ENCODE measurements around the gene KCNH8.

KCNH8 gene

GRCh38 chr3:19357947-19358346 lies 209.6 kb downstream of the KCNH8 start:
- in situ Hi-C loops (cut with HindIII; ENCODE audit: low pct_unique_long_range_greater_than_20kb, low sequenced_read_pairs): no loop called here
- TF ChIP-seq JUND (IDR thresholded peaks at IDR 0.05; ENCODE audit: low read depth): no peak
- no peak for DNase-seq (ENCODE audit: low read depth in 1 of 2, low spot score in 1 of 2)

- no peak for TF ChIP-seq JUND (IDR thresholded peaks at IDR 0.05; ENCODE audit: low read depth)
- no peak for DNase-seq (ENCODE audit: low read depth in 1 of 2, low spot score in 1 of 2)
- in situ Hi-C loops (cut with HindIII; ENCODE audit: low pct_unique_long_range_greater_than_20kb, low sequenced_read_pairs): no loop called here
Observed at GRCh38 chr3:19363071-19363470, 214.8 kb downstream of the KCNH8 start.

DNA sequence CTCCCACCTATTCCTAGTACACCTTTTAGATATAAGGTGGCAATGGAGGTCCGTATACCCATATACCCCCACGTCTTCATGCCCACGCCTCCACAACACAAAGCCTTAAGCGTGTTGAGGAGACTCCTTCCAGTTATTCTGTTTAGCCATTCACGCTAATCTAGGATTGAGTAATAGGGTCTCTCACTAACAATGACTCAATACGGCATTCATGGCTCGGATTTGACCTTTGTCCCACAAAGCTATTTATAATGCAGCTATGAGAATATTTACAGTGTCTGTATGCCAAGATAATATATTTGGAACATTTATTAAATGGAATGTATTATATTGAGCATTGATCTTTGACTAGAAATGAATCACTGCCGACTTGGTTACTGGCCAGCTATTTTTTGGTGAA lies 215.8 kb downstream of the KCNH8 start:
- no peak for DNase-seq (ENCODE audit: low read depth in 1 of 2, low spot score in 1 of 2)
- TF ChIP-seq JUND (IDR thresholded peaks at IDR 0.05; ENCODE audit: low read depth): no peak

DNA sequence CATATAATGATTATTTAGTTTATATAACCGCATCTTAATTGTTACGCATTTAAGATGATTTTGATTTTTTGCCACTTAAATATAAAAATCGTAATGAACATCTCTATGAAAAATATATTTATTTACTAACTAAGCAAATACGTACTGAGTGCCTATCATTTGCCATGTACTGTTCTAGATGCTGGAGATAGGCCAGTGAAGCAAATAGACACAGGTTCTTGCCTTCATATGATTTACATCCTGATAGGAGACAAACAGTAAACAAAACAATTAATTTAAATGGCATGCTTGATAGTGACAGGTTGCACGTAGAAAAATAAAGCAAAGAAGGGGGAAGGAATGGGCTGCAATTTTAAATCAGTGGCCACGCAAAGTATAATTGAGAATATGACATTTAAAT lies 217.2 kb downstream of the KCNH8 start:
- DNase-seq (ENCODE audit: low read depth in 1 of 2, low spot score in 1 of 2): no peak
- in situ Hi-C loops (cut with HindIII; ENCODE audit: low pct_unique_long_range_greater_than_20kb, low sequenced_read_pairs): no loop called here
- no peak for TF ChIP-seq JUND (IDR thresholded peaks at IDR 0.05; ENCODE audit: low read depth)

More for the DNA sequence above, 215.8 kb downstream of the KCNH8 start:
- in situ Hi-C loops (cut with HindIII; ENCODE audit: low pct_unique_long_range_greater_than_20kb, low sequenced_read_pairs): no loop called here

DNA sequence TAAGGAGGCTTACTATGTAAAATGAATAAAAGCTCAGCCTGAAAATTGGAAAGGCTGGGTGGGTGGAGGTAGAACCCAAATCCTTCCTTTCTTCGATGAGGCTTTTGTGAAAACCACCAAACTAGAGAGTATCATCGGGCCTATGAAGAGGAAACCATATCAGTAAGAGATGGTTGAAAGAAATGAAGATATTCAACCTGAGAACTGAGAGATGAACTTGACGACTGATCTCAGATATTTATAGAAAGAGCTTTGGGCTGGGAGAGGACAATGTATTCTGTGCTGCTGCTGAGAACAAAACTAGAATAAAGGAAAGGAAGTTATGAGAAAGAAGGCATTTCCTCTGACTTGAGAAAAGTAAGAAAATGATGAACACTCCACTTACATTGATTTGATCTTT lies 236.6 kb downstream of the KCNH8 start:
- TF ChIP-seq JUND (IDR thresholded peaks at IDR 0.05; ENCODE audit: low read depth): no peak
- no peak for DNase-seq (ENCODE audit: low read depth in 1 of 2, low spot score in 1 of 2)
- in situ Hi-C loops (cut with HindIII; ENCODE audit: low pct_unique_long_range_greater_than_20kb, low sequenced_read_pairs): no loop called here

GRCh38 chr3:19392150-19392549 lies 243.8 kb downstream of the KCNH8 start:
- TF ChIP-seq JUND (IDR thresholded peaks at IDR 0.05; ENCODE audit: low read depth): no peak
- DNase-seq (ENCODE audit: low read depth in 1 of 2, low spot score in 1 of 2): no peak
- in situ Hi-C loops (cut with HindIII; ENCODE audit: low pct_unique_long_range_greater_than_20kb, low sequenced_read_pairs): no loop called here

DNA sequence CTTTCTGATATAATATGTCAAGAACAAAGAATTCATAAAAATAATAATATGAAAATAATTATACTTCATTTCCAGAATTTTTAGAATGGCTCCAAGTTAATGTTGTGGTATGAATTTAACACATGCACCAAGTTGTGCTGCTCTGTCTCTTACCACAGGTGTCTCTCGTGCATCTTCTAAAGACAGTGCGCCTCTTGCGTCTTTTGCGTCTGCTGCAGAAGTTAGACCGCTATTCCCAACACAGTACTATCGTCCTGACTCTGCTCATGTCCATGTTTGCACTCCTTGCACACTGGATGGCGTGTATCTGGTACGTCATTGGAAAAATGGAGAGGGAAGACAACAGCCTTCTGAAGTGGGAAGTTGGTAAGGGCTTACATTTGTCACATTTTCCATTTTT lies 246.6 kb downstream of the KCNH8 start:
- in situ Hi-C loops (cut with HindIII; ENCODE audit: low pct_unique_long_range_greater_than_20kb, low sequenced_read_pairs): no loop called here
- peak in 1 of 2 experiments; percentile 60 for DNase-seq (ENCODE audit: low read depth in 1 of 2, low spot score in 1 of 2)
- TF ChIP-seq JUND (IDR thresholded peaks at IDR 0.05; ENCODE audit: low read depth): no peak

- TF ChIP-seq JUND (IDR thresholded peaks at IDR 0.05; ENCODE audit: low read depth): no peak
- DNase-seq (ENCODE audit: low read depth in 1 of 2, low spot score in 1 of 2): no peak
- in situ Hi-C loops (cut with HindIII; ENCODE audit: low pct_unique_long_range_greater_than_20kb, low sequenced_read_pairs): no loop called here
Observed at GRCh38 chr3:19396726-19397125, 248.4 kb downstream of the KCNH8 start.

DNA sequence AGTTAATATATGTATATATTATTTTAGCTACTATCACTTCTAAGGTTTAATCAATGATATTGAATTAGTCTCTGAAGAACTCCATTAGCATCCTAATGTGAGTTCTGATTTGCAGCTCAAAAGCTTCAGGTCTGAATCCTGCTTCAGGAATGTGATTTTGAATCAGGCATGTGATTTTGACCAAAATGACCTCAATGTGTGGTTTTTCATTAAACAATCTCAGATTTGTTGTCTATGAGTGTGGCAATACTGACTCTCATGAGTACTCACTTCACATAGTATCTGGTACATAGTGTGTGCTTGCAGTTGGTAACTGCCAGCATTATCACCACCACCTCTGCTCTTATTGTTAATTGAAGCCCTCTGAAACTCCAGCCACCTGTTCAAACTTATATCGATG lies 251.0 kb downstream of the KCNH8 start:
- TF ChIP-seq JUND (IDR thresholded peaks at IDR 0.05; ENCODE audit: low read depth): no peak
- DNase-seq (ENCODE audit: low read depth in 1 of 2, low spot score in 1 of 2): no peak
- in situ Hi-C loops (cut with HindIII; ENCODE audit: low pct_unique_long_range_greater_than_20kb, low sequenced_read_pairs): no loop called here

DNA sequence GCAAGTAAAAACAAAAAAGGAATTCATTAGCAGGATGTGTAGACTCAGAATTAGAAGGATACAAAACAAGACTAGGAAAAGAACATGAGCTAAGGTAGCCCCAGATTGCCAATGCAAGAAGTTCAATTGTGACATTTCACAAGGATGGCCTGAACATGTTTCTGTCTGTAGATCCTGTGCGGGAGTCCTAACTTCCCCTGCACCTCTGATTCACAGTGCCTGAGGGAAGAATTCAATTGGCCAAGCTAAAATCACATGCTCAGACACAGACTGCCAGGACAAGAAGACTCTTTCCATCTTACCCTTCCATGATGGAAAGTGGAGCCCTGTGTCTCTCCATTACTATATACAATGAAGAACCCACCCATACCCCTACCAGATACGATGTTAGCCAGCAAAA lies 251.5 kb downstream of the KCNH8 start:
- in situ Hi-C loops (cut with HindIII; ENCODE audit: low pct_unique_long_range_greater_than_20kb, low sequenced_read_pairs): no loop called here
- no peak for DNase-seq (ENCODE audit: low read depth in 1 of 2, low spot score in 1 of 2)

DNA sequence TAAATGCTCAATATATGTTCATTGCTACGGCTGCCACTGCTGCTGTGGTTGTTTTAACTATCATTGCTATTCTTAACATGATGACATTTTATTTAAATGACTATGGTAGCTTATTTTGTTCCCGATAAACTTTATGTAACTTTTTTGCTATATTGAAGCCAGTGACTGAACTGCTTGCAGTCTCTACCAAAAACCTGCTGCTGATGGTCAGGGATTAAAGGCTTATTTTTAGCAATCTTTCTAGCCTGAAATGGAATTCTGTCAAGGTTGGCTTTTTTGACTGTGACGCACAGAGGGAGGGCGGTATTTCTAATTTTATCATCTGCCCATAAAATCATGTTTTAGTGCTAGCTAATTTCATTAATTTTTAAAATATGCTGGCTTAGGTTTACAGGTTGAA lies 271.8 kb downstream of the KCNH8 start:
- no peak for DNase-seq (ENCODE audit: low read depth in 1 of 2, low spot score in 1 of 2)
- TF ChIP-seq JUND (IDR thresholded peaks at IDR 0.05; ENCODE audit: low read depth): no peak
- in situ Hi-C loops (cut with HindIII; ENCODE audit: low pct_unique_long_range_greater_than_20kb, low sequenced_read_pairs): no loop called here

More for the DNA sequence above, 251.5 kb downstream of the KCNH8 start:
- no peak for TF ChIP-seq JUND (IDR thresholded peaks at IDR 0.05; ENCODE audit: low read depth)

DNA sequence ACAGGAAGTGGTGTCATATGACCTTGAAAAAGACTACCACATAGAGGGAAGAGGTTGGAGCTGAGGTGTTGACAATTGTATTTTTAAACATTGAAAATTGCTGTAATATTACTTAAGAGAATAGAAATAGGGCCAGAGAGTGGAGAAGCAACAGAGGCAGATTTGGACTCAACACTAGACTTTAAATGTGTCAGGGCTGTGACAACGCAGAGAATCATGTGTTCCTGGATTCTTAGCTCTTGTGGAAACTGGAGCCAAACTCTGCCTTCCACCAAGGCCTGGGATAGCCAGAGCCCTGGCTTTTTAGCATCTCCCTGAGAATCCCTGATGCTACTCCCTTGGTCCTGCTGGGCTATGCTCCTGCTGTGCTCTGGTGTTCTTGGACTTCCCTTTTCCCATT lies 277.5 kb downstream of the KCNH8 start:
- no peak for DNase-seq (ENCODE audit: low read depth in 1 of 2, low spot score in 1 of 2)
- in situ Hi-C loops (cut with HindIII; ENCODE audit: low pct_unique_long_range_greater_than_20kb, low sequenced_read_pairs): no loop called here

DNA sequence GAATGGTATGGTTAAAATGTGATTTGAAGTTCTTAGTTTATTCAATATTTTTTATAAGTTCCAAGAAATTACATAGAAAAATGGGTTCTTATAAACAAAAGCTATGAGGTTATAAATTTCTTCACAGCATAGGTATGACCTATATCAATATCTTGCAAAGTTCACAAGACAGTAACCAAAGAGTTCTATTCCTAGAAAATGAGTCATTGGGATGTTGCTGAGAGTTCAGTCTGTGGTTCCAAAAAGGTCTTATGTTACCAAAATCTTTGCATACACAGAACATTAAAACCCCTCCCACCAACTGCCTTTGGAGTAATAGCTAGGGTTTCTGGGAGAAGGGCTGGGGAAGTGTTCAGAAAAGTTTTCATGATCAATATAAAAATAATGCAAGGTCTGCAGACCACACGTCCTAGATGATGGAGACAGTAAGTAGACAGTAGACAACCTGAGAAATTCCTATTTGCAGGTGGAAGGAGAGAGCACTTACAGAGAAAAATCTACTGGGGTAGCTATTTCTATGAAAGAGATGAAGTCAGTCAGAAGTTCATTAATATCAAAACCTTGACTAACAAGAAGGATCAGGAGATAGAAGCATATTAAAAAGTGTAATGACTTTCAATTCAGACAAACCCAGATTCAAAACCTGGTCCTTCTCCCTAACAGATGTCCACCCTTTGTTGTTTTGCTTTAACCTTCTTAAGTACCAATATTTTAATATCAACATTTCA lies 279.3 kb downstream of the KCNH8 start:
- in situ Hi-C loops (cut with HindIII; ENCODE audit: low pct_unique_long_range_greater_than_20kb, low sequenced_read_pairs): no loop called here
- no peak for TF ChIP-seq JUND (IDR thresholded peaks at IDR 0.05; ENCODE audit: low read depth)
- DNase-seq (ENCODE audit: low read depth in 1 of 2, low spot score in 1 of 2): no peak

More for the DNA sequence above, 277.5 kb downstream of the KCNH8 start:
- no peak for TF ChIP-seq JUND (IDR thresholded peaks at IDR 0.05; ENCODE audit: low read depth)

GRCh38 chr3:19428729-19429128 lies 280.4 kb downstream of the KCNH8 start:
- in situ Hi-C loops (cut with HindIII; ENCODE audit: low pct_unique_long_range_greater_than_20kb, low sequenced_read_pairs): no loop called here
- peak in 1 of 2 experiments; percentile 6 for DNase-seq (ENCODE audit: low read depth in 1 of 2, low spot score in 1 of 2)
- no peak for TF ChIP-seq JUND (IDR thresholded peaks at IDR 0.05; ENCODE audit: low read depth)

Data from T47D (cell line).